SKM-1 (cell line): ENCODE data around the gene CCDC137.

Experiments
- DNase-seq: peaks from one replicate; lab custom pipeline; 2025; ENCODE audit not compliant: unreplicated experiment; lab: John Stamatoyannopoulos, UW

CCDC137 gene

DNA sequence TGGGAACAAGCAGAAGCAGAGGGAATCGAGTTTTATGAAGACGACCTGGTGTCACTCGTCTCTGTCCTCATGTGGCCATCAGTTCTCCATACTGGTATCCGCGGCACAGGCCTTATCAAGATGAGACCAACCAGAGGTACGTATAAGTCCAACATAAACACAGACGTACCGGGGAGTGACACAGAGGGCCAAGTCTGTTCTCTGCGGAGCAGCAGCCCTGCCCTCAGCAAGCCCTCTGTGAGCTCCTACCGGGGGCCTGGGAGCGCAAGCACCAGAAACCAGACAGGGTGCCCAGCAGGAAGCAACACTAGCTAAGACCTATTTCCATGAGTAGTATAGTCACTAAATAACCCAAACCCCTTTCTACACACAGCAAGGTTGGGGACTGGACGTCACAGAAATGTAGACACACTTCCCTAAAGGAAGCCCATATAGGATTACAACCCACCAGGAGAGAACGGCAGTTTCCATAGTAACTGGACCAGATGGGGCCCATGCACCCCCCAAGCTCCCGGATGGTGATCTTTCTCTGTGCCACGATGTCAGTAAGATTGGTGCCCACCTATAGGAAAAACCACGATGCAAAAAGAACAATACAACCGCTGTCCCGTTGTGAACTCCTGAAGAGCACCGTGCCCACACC lies 16.1 kb downstream of the CCDC137 start:
- DNase-seq = no peak

- DNase-seq = no peak
Observed at GRCh38 chr17:81683208-81683583, 16.7 kb downstream of the CCDC137 start.

GRCh38 chr17:81683584-81684441 lies 17.3 kb downstream of the CCDC137 start, which contains the start of the genes ARL16 and HGS:
TSS of gene ARL16 (minus strand) at chr17:81683797. CDS start at chr17:81683753, 44 bp downstream.
TSS of gene HGS (plus strand) at chr17:81684011. CDS start at chr17:81684067, 56 bp downstream.
- DNase-seq = peak; percentile 96

DNA sequence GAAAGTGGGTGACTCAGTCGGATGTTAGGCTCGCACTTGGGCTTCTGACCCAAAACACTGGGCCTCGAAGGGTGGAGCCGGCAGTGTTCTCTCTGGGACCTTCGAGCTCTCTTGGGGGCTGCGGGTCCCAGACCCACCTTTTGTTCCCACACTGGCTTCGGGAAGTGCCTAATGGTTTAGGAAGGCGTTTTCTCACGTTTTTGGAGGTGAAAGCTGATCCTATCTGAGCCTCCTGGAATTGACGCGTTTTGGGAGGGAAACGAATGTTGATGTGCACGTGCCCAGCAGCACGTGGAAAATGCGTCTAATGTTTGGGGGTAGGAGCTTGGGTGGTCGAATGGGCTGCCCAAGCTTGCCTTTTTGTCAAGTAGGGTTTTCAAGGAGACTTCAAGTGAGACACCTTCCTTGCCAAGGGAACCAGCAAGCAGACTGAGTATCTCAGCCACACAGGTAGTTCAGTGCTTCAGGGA lies 17.9 kb downstream of the CCDC137 start:
- no peak for DNase-seq

- no peak for DNase-seq
Observed at GRCh38 chr17:81685108-81685507, 18.6 kb downstream of the CCDC137 start.

DNA sequence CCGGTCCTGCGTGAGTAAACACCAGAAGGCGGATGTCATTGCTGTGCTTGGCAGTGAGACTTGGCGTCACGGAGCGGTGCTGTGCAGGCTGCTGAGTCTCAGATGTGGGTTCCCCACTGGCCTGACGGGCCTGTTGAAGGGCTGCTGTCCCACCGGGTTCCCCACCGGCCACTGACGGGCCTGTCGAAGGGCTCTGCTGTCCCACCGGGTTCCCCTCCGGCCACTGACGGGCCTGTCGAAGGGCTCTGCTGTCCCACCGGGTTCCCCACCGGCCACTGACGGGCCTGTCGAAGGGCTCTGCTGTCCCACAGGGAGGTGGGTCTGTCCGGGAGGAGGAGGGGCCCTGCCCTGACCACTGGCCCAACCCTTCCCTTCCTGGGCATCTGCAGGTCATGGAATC lies 20.1 kb downstream of the CCDC137 start:
- no peak for DNase-seq

DNA sequence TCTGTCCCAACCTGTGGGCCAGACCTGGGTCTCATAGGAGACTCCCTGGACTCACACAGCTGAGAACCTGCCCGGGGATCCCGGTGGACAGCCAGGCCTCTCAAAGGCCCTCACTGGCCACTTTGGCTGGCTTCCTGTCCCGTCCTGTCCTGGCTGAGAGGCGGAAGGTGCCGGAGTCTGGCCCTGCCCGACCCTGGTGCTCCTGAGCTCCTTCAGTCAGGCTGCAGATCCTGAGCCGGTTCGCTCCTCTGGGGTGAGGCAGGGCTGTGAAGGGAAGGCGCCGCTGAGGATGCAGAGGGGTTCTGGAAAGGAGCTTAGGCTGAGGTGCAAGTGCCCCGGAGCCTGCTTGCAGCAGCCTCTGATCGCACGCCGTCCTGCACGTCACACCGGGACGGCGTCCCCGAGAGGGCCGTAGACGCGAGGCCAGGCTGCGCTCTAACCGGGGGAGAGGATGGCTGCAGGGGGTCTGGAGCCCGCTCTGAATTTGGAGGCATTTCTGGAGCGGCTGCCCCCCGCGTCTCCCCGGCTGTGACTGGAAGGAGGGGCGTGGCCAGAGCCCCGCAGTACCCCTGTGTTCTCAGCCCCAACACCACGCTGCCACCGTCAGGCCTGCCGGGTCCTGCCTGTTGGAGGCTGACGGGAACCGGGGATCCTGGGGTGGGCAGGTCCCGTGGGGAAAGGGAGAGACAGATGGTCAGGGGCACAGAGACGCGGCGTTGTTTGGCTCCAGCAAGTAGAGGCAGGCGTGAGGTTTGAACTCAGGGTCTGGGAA lies 21.4 kb downstream of the CCDC137 start:
- no peak for DNase-seq

DNA sequence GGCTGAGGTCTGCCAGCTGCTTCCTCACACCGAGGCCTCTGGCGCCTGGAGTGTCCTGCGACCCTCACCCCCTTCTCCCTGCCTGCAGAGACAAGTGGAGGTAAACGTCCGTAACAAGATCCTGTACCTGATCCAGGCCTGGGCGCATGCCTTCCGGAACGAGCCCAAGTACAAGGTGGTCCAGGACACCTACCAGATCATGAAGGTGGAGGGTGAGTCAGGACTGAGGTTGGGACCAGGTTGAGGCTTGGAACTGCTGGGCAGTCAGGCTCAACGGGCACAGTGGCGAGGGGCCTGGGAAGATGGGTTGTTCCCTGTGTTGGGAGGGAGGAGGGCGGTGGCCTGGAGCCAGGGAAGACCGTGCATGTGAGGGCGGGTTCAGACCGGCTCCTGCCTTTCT lies 22.1 kb downstream of the CCDC137 start:
- DNase-seq = no peak

GRCh38 chr17:81690066-81690465 lies 23.5 kb downstream of the CCDC137 start:
- no peak for DNase-seq

DNA sequence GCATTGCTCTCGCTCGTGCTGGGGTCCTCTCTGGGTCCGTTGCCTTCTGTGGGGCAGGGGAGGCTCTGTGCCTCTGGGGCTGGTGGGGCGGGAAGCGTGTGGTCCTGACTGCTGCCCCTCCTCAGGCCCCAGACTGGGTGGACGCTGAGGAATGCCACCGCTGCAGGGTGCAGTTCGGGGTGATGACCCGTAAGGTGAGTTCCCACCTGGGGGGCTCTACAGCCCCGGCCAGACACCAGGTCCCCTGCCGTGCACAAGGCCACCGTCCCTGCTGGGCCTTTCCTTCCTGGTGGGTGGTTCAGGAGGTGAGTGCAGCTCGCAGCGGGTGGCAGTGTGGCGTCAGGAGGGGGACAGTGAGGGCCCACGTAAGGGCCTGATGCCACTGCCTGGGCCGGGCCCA lies 24.0 kb downstream of the CCDC137 start:
- no peak for DNase-seq

DNA sequence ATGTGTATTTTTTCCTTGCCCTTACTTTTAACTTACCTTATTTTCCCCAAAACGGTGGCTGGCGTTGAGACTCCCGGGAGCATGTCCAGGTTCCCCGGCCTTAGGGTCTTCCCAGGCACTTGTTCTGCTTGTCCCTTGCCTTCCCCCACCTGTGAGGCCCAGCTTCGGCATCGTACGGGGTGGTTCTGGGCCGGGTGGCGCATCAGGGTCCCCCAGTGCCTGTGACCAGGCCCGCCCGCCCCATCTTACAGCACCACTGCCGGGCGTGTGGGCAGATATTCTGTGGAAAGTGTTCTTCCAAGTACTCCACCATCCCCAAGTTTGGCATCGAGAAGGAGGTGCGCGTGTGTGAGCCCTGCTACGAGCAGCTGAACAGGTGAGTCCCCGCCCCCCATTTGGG lies 24.7 kb downstream of the CCDC137 start:
- DNase-seq = no peak

DNA sequence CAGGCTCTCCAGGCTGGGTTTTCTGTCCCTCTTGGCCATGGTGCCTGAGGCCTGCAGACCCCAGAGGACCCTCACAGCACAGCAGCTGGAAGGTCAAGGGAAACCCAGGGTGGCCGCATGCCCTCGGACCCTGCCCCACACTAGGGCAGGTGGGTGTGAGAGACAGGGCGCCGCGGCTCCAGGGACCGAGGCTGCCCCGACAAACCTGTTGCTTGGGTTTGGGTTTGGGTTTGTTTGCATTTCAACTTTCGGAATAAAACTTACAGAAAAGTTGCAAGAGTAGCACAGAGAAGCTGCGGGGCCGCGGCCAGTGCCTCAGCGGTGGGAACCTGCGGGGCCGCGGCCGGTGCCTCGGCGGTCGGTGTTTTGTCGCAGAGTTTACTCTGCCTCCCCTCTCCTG lies 25.1 kb downstream of the CCDC137 start:
- DNase-seq = no peak

- no peak for DNase-seq
Observed at GRCh38 chr17:81693509-81694210, 27.1 kb downstream of the CCDC137 start.

- DNase-seq = no peak
Observed at GRCh38 chr17:81694810-81695209, 28.3 kb downstream of the CCDC137 start.

GRCh38 chr17:81695211-81695610 lies 28.7 kb downstream of the CCDC137 start:
- DNase-seq = no peak

- no peak for DNase-seq
Observed at GRCh38 chr17:81695801-81696200, 29.3 kb downstream of the CCDC137 start.

GRCh38 chr17:81696218-81696941 lies 29.8 kb downstream of the CCDC137 start:
- DNase-seq = no peak

DNA sequence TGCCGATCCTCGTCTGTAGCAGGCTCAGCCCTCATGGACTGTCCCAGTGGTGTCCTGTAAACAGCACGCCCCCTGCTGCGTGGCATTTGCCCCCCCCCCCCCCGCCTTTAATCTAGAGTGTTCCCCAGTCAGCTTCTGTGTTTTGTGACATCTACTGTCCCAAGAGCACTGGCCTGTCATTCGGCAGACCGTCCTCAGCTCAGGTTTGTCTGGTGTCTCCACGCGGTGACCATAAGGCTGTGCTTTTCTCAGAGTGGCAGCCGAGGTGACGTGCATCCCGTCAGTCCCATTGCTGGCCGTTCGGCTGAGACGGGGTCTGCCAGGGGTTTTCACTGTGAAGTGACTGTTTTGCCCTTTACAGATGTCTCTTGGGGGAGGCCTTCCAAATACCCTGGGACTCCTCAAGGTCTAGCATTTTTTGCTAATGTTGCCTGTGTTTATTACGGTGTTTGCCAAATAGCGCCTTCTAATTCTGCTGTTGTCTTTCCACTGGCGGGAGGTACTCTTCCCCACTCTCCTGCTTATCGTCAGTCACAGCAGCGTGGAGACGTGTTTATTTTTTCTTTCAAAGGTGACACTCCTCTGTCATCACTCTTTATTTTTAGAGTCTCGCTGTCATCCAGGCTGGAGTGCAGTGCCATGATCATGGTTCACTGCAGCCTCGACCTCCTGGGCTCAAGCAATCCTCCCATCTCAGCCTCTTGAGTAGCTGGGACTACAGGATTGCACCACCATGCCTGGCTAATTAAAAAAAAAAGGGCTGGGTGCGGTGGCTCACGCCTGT lies 30.9 kb downstream of the CCDC137 start:
- DNase-seq = no peak
